HepG2 (cell line): Measurements from ENCODE around the gene MRPS2. TPM values are rescaled to one million over a fixed set of nuclear protein-coding genes. Genes with fewer than 3 reads are reported as not detected.

Experiments
- HNF1B ChIP-seq: sonication (generic); formaldehyde crosslinking; IDR thresholded peaks from 2 replicates; pipeline ENCODE4 v1.5.1; 2020; ENCODE audit warnings: mild to moderate bottlenecking, moderate library complexity, missing genetic modification reagents
- MAFF ChIP-seq: IDR thresholded peaks from 2 replicates; pipeline ENCODE4 v1.6.1; 2011; ENCODE audit warnings: low read depth, low read length, improper control_type of control experiment
- NFATC3 ChIP-seq: sonication (generic); formaldehyde crosslinking; IDR thresholded peaks from 2 replicates; pipeline ENCODE4 v1.5.1; 2020; ENCODE audit warnings: mild to moderate bottlenecking, missing genetic modification reagents
- PHB2 ChIP-seq: fragments of 450-650 bp; IDR thresholded peaks from 2 replicates; pipeline ENCODE4 v1.6.1; 2018; ENCODE audit not compliant: partially characterized antibody
- POLR2G ChIP-seq: fragments of 200-400 bp; formaldehyde crosslinking; IDR thresholded peaks from 2 replicates; pipeline ENCODE4 v1.6.1; 2018; ENCODE audit warnings: mild to moderate bottlenecking, low read depth, low read length, moderate library complexity
- TBX2 ChIP-seq: sonication (generic); formaldehyde crosslinking; IDR thresholded peaks from 2 replicates; pipeline ENCODE4 v1.5.0; 2020; ENCODE audit warnings: missing genetic modification reagents, mild to moderate bottlenecking, borderline replicate concordance
- XRCC5 ChIP-seq: fragments of 200-400 bp; formaldehyde crosslinking; optimal IDR thresholded peaks from 2 replicates; pipeline ENCODE3; 2017; ENCODE audit warnings: mild to moderate bottlenecking, low read length
- ZNF318 ChIP-seq: sonication (generic); formaldehyde crosslinking; IDR thresholded peaks from 2 replicates; pipeline ENCODE4 v1.4.0; 2020; ENCODE audit warnings: mild to moderate bottlenecking, missing genetic modification reagents
- ZNF747 ChIP-seq: sonication (generic); formaldehyde crosslinking; IDR thresholded peaks from 2 replicates; pipeline ENCODE4 v1.8.1; 2023; ENCODE audit warnings: missing genetic modification reagents, mild to moderate bottlenecking, borderline replicate concordance
- ZNF770 ChIP-seq: sonication (generic); formaldehyde crosslinking; IDR thresholded peaks from 2 replicates; pipeline ENCODE4 v1.5.0; 2020; ENCODE audit warnings: mild to moderate bottlenecking, missing genetic modification reagents
- ZNF777 ChIP-seq: sonication (generic); formaldehyde crosslinking; IDR thresholded peaks from 2 replicates; pipeline ENCODE4 v1.4.0; 2020; ENCODE audit warnings: missing genetic modification reagents
- polyA plus RNA-seq, 8 experiments: library from polyadenylated mRNA; depleted of rRNA in 3 of 8; stranded (reverse) in 7 of 8; unstranded in 1 of 8; fragments of >200 nt; fragmentation: Illumina TruSeq in 4 of 8; extraction: Trizol in 4 of 8; gene quantifications; 2 replicates each; pipeline versions ENCODE4 v1.2.1 to v1.2.3, GENCODE V29; 2011 to 2016; ENCODE audit warnings: low read depth in 4 of 8, missing spikeins in 1 of 8, mixed read lengths in 1 of 8; ENCODE audit not compliant: insufficient read depth in 1 of 8
- total RNA-seq, 5 experiments: library from RNA; depleted of rRNA; stranded (reverse); fragments of >200 nt; fragmentation: Illumina TruSeq; extraction: Trizol; gene quantifications; 2 replicates each; pipeline ENCODE4 v1.2.3, GENCODE V29; 2016; ENCODE audit warnings: low read depth in 1 of 5

MRPS2 gene
- total and polyA plus RNA-seq, 2 of the 13 experiments (the other 11 are each of a cell fraction or from before 2014, with no cell fraction given): 44.4 to 86.7 TPM

- TF ChIP-seq MAFF (no peak), XRCC5 (no peak), ZNF747 (CRISPR knock-in tag) (no peak), ZNF770 (CRISPR knock-in tag) (peak; percentile 60; the same call in 1 of the 2 replicates), HNF1B (CRISPR knock-in tag) (peak; percentile 28; the same call in 1 of the 2 replicates), TBX2 (CRISPR knock-in tag) (peak; percentile 38; the same call in 1 of the 2 replicates), PHB2 (no peak), ZNF318 (CRISPR knock-in tag) (no peak), POLR2G (peak; percentile 42; the same call in 1 of the 2 replicates), NFATC3 (no peak), ZNF777 (CRISPR knock-in tag) (peak; percentile 50; the same call in 1 of the 2 replicates)
Measured at GRCh38 chr9:135480071-135480939, 20.2 kb upstream of the MRPS2 start (continued).
